Measurements from ENCODE around the gene PLB1. TPM values are rescaled to one million over a fixed set of nuclear protein-coding genes. Genes with fewer than 3 reads are reported as not detected.

PLB1 gene
- total RNA-seq, 2 donors from 2014 or later: 19.2 to 29.6 TPM

DNA sequence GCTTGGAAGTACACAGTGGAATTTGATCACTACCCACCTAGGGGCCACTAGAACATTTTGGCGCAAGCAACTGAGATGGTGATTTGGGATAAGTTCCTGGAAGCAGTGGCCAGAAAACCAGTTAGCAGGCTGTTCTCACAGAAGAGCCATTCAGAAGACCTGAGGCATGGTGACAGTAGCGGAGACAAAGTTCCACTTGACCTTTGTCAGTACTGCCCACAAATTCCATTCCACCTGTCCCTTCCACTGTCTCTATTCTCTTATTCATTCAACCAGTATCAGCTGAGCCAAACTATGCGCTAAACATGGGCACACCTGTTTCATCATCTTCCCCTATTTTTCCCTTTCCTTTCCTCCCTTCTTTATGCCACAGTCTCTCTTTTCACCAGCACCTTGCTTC is 196.6 kb downstream of the PLB1 start:
- H3K27me3 ChIP-seq (replicated peaks; ENCODE audit: insufficient read depth): no peaks in the 10 kb centered on the region
- no peaks in the 10 kb centered on the region for H3K9me3 ChIP-seq
- H3K4me1 ChIP-seq (ENCODE audit: control insufficient read depth in 1 of 2, low read depth in 2 of 2): peaks cover 3 to 16% of the 10 kb centered on the region in 2 donors
- no peak for ATAC-seq (ENCODE audit: insufficient number of reproducible peaks, low FRiP score, low read depth)
- no peak overlapping the region for H3K27ac ChIP-seq
- no peak for DNase-seq (ENCODE audit: low spot score)
- TF ChIP-seq, protein P1, sequence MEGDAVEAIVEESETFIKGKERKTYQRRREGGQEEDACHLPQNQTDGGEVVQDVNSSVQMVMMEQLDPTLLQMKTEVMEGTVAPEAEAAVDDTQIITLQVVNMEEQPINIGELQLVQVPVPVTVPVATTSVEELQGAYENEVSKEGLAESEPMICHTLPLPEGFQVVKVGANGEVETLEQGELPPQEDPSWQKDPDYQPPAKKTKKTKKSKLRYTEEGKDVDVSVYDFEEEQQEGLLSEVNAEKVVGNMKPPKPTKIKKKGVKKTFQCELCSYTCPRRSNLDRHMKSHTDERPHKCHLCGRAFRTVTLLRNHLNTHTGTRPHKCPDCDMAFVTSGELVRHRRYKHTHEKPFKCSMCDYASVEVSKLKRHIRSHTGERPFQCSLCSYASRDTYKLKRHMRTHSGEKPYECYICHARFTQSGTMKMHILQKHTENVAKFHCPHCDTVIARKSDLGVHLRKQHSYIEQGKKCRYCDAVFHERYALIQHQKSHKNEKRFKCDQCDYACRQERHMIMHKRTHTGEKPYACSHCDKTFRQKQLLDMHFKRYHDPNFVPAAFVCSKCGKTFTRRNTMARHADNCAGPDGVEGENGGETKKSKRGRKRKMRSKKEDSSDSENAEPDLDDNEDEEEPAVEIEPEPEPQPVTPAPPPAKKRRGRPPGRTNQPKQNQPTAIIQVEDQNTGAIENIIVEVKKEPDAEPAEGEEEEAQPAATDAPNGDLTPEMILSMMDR (IDR thresholded peaks at IDR 0.05): no peak
- no peaks in the 10 kb centered on the region for H3K36me3 ChIP-seq
- no peak overlapping the region for H3K4me3 ChIP-seq

DNA sequence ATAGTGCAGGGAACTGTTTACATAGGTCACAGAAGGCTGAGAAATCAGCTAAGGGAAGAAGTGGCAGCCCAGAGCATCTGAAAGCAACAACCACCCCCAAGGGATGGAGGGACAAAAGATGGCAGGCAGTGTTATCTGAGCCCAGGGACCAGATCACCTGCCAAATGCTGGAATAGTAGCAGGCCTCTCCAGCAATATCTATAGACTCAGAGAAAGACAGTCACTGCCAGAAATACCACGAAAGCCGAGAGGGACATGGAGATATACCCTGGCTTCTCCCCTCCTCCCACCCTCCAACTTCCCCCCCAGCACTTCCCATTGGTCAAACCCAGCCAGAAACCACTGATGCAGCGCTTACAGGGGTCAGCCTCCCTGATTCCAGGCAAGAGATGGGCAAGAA is 197.4 kb downstream of the PLB1 start:
- TF ChIP-seq, protein P1 (IDR thresholded peaks at IDR 0.05): no peak
- H3K9me3 ChIP-seq: no peaks in the 10 kb centered on the region
- H3K4me3 ChIP-seq: no peak overlapping the region
- no peak for DNase-seq (ENCODE audit: low spot score)
- no peaks in the 10 kb centered on the region for H3K36me3 ChIP-seq
- no peaks in the 10 kb centered on the region for H3K27me3 ChIP-seq (replicated peaks; ENCODE audit: insufficient read depth)
- ATAC-seq (ENCODE audit: insufficient number of reproducible peaks, low FRiP score, low read depth): no peak
- H3K4me1 ChIP-seq (ENCODE audit: control insufficient read depth in 1 of 2, low read depth in 2 of 2): peaks cover 3 to 16% of the 10 kb centered on the region in 2 donors
- H3K27ac ChIP-seq: no peak overlapping the region

Other genes with a start within 250 kb of the PLB1 start
- gene FOSL2, start 103.2 kb upstream of the PLB1 start, total RNA-seq: 100 to 1,000 TPM; 188 to 311 TPM

Data from thoracic aorta (tissue), 2 donors.